Stimulated activated naive B cell treated with anti-CD40 and anti-IgM and Interleukin-4, amounts not matched to agents 10 μg/mL and 1 μg/mL and 100 μg/mL, for 72 hours (primary cell): Measurements from ENCODE around the gene RNU1-2.
"Not testable (repeated sequence)": the region's sequence is repeated elsewhere in the genome, so short reads cannot be mapped to it uniquely, and the experiment has no call there.

Experiments
- ATAC-seq, 2 donors: fragments of 150-1000 bp; cut with Tn5 transposase; replicated peaks; 2 replicates each; pipeline ENCODE4 v1.10.0; 2021; ENCODE audit warnings: moderate library complexity in 1 of 2
- DNase-seq: peaks from one replicate; pipeline ENCODE4 v3.0.0; 2021
- H3K27ac Mint-ChIP-seq: one replicate; pipeline ENCODE4 v1.8.0; 2022; ENCODE audit warnings: mild to moderate bottlenecking, mixed read lengths
- H3K27me3 Mint-ChIP-seq, 2 donors: one replicate each; pipeline ENCODE4 v1.8.0; 2022; ENCODE audit warnings: mixed read lengths in 2 of 2
- H3K36me3 Mint-ChIP-seq, 2 donors: one replicate each; pipeline ENCODE4 v1.8.0; 2022; ENCODE audit warnings: mixed read lengths in 2 of 2, mild to moderate bottlenecking in 1 of 2
- H3K4me1 Mint-ChIP-seq, 2 donors: one replicate each; pipeline ENCODE4 v1.8.0; 2022; ENCODE audit warnings: mixed read lengths in 2 of 2, mild to moderate bottlenecking in 1 of 2
- H3K4me3 Mint-ChIP-seq, 2 donors: one replicate each; pipeline ENCODE4 v1.8.0; 2022; ENCODE audit warnings: mild to moderate bottlenecking in 2 of 2, mixed read lengths in 2 of 2, moderate library complexity in 1 of 2
- H3K9me3 Mint-ChIP-seq, 2 donors: one replicate each; pipeline ENCODE4 v1.8.0; 2022; ENCODE audit warnings: mixed read lengths in 2 of 2, mild to moderate bottlenecking in 1 of 2

RNU1-2 gene

GRCh38 chr1:16912742-16913141 lies 17.0 kb downstream of the RNU1-2 start:
- ATAC-seq = peak; percentile 41 to 49
- DNase-seq = peak; percentile 51
- not testable (repeated sequence) for H3K36me3 Mint-ChIP-seq, H3K27me3 Mint-ChIP-seq, H3K9me3 Mint-ChIP-seq
- H3K27ac Mint-ChIP-seq = peak overlapping the region; percentile 93
- peaks cover 34 to 40% of the 10 kb centered on the region in 2 donors for H3K4me1 Mint-ChIP-seq
- H3K4me3 Mint-ChIP-seq = peak overlapping the region; percentile 84 to 94

GRCh38 chr1:16913181-16913832 lies 17.5 kb downstream of the RNU1-2 start:
- Mint-ChIP-seq H3K4me1 (peaks cover 35 to 40% of the 10 kb centered on the region in 2 donors), H3K9me3 (no peaks in the 10 kb centered on the region), H3K4me3 (peak overlapping the region; percentile 84 to 94), H3K27me3 (no peaks in the 10 kb centered on the region), H3K36me3 (no peaks in the 10 kb centered on the region), H3K27ac (peak overlapping the region; percentile 93)
- DNase-seq (no peak), ATAC-seq (no peak)

- Mint-ChIP-seq H3K9me3 (no peaks in the 10 kb centered on the region), H3K4me3 (peak overlapping the region; percentile 94 to 95), H3K27ac (peak overlapping the region; percentile 93), H3K27me3 (no peaks in the 10 kb centered on the region), H3K36me3 (no peaks in the 10 kb centered on the region), H3K4me1 (peaks cover 36 to 40% of the 10 kb centered on the region in 2 donors)
- ATAC-seq = peak; percentile 92 to 94
- peak; percentile 85 for DNase-seq
Observed at GRCh38 chr1:16913833-16914662, 18.3 kb downstream of the RNU1-2 start.

- Mint-ChIP-seq H3K27ac (peak overlapping the region; percentile 93), H3K4me3 (peak overlapping the region; percentile 94 to 95), H3K4me1 (peaks cover 35% of the 10 kb centered on the region in 2 donors)
- ATAC-seq, H3K9me3 Mint-ChIP-seq, DNase-seq, H3K27me3 Mint-ChIP-seq, H3K36me3 Mint-ChIP-seq: not testable (repeated sequence)
Observed at GRCh38 chr1:16914928-16915626, 19.3 kb downstream of the RNU1-2 start.

GRCh38 chr1:16915627-16915973 lies 19.8 kb downstream of the RNU1-2 start:
- H3K4me1 Mint-ChIP-seq = peaks cover 32 to 35% of the 10 kb centered on the region in 2 donors
- H3K9me3 Mint-ChIP-seq = no peaks in the 10 kb centered on the region
- H3K27me3 Mint-ChIP-seq = no peaks in the 10 kb centered on the region
- DNase-seq (no peak), ATAC-seq (no peak)
- H3K27ac Mint-ChIP-seq = no peak overlapping the region
- peaks cover 0 to 3% of the 10 kb centered on the region in 2 donors for H3K36me3 Mint-ChIP-seq
- peak overlapping the region; percentile 94 to 95 for H3K4me3 Mint-ChIP-seq

- not testable (repeated sequence) for H3K36me3 Mint-ChIP-seq, H3K4me3 Mint-ChIP-seq, ATAC-seq, H3K27ac Mint-ChIP-seq, H3K9me3 Mint-ChIP-seq, H3K27me3 Mint-ChIP-seq, DNase-seq
- peaks cover 34 to 37% of the 10 kb centered on the region in 2 donors for H3K4me1 Mint-ChIP-seq
Observed at GRCh38 chr1:16916036-16916880, 20.5 kb downstream of the RNU1-2 start.

GRCh38 chr1:16918371-16918770 lies 22.6 kb downstream of the RNU1-2 start:
- Mint-ChIP-seq H3K27ac (no peak overlapping the region), H3K4me3 (no peak overlapping the region), H3K9me3 (no peaks in the 10 kb centered on the region), H3K4me1 (peaks cover 31 to 36% of the 10 kb centered on the region in 2 donors), H3K36me3 (peaks cover 0 to 3% of the 10 kb centered on the region in 2 donors), H3K27me3 (peaks cover 4 to 8% of the 10 kb centered on the region in 2 donors)
- no peak for ATAC-seq
- DNase-seq = no peak

- H3K27ac Mint-ChIP-seq, H3K36me3 Mint-ChIP-seq, H3K27me3 Mint-ChIP-seq, ATAC-seq, DNase-seq, H3K9me3 Mint-ChIP-seq, H3K4me3 Mint-ChIP-seq: not testable (repeated sequence)
- H3K4me1 Mint-ChIP-seq = peaks cover 27 to 33% of the 10 kb centered on the region in 2 donors
Observed at GRCh38 chr1:16918936-16919665, 23.3 kb downstream of the RNU1-2 start.

GRCh38 chr1:16920951-16921350 lies 25.2 kb downstream of the RNU1-2 start:
- Mint-ChIP-seq H3K27me3 (peaks cover 4 to 8% of the 10 kb centered on the region in 2 donors), H3K27ac (no peak overlapping the region), H3K9me3 (no peaks in the 10 kb centered on the region), H3K4me1 (peaks cover 23 to 29% of the 10 kb centered on the region in 2 donors), H3K36me3 (peaks cover 0 to 3% of the 10 kb centered on the region in 2 donors), H3K4me3 (peak overlapping the region in 1 of 2 donors; percentile 85)
- ATAC-seq = no peak
- DNase-seq = no peak

- Mint-ChIP-seq H3K36me3 (peaks cover 0 to 3% of the 10 kb centered on the region in 2 donors), H3K9me3 (no peaks in the 10 kb centered on the region), H3K27ac (peak within 1 kb of the TSS; percentile 73), H3K4me1 (peaks cover 23 to 27% of the 10 kb centered on the region in 2 donors), H3K27me3 (peaks cover 4 to 8% of the 10 kb centered on the region in 2 donors), H3K4me3 (peak within 1 kb of the TSS; percentile 83 to 85)
- DNase-seq (no peak), ATAC-seq (peak; percentile 78 to 80)
Observed at GRCh38 chr1:16921391-16922185, 25.8 kb downstream of the RNU1-2 start, which contains the start of gene CROCC. TSS of gene CROCC (plus strand) at chr1:16921931. CDS start at chr1:16922019, 88 bp downstream.

GRCh38 chr1:16922466-16922865 lies 26.7 kb downstream of the RNU1-2 start:
- Mint-ChIP-seq H3K9me3 (no peaks in the 10 kb centered on the region), H3K4me3 (no peak overlapping the region), H3K27ac (no peak overlapping the region), H3K36me3 (peaks cover 0 to 3% of the 10 kb centered on the region in 2 donors), H3K4me1 (peaks cover 23 to 30% of the 10 kb centered on the region in 2 donors), H3K27me3 (peaks cover 4 to 8% of the 10 kb centered on the region in 2 donors)
- DNase-seq = no peak
- no peak for ATAC-seq

GRCh38 chr1:16922885-16923431 lies 27.2 kb downstream of the RNU1-2 start:
- Mint-ChIP-seq H3K4me1 (peaks cover 24 to 34% of the 10 kb centered on the region in 2 donors), H3K4me3 (no peak overlapping the region), H3K27me3 (peaks cover 4 to 8% of the 10 kb centered on the region in 2 donors), H3K36me3 (peaks cover 0 to 3% of the 10 kb centered on the region in 2 donors), H3K27ac (no peak overlapping the region), H3K9me3 (no peaks in the 10 kb centered on the region)
- DNase-seq (no peak), ATAC-seq (no peak)
